Astrocyte (in vitro differentiated cells and primary cell): ENCODE results near the gene MYO5B. TPM values are rescaled to one million over a fixed set of nuclear protein-coding genes. Genes with fewer than 3 reads are reported as not detected.

Experiments
- DNase-seq: peaks from one replicate; pipeline ENCODE4 v3.0.0-alpha.2; 2010; ENCODE audit warnings: low read depth
- FAIRE-seq: peaks from 2 replicates; lab custom pipeline; 2011; peaks lifted over from hg19 to GRCh38; lab: Jason Lieb, UNC
- H2AFZ ChIP-seq: 2 replicates; pipeline ENCODE4 v1.6.0; 2012; ENCODE audit warnings: low read depth, low read length, inconsistent platforms
- H3K27ac ChIP-seq: 2 replicates; pipeline ENCODE4 v1.5.1; 2011; ENCODE audit warnings: low read depth, low read length, inconsistent platforms
- H3K27me3 ChIP-seq: 2 replicates; pipeline ENCODE4 v1.6.0; 2011; ENCODE audit warnings: low read length, inconsistent platforms; ENCODE audit not compliant: insufficient read depth
- H3K36me3 ChIP-seq: 2 replicates; pipeline ENCODE4 v1.5.1; 2011; ENCODE audit warnings: low read length, inconsistent platforms; ENCODE audit not compliant: insufficient read depth
- H3K4me1 ChIP-seq: 2 replicates; pipeline ENCODE4 v1.5.1; 2011; ENCODE audit warnings: low read length, inconsistent platforms; ENCODE audit not compliant: insufficient read depth
- H3K4me2 ChIP-seq: 2 replicates; pipeline ENCODE4 v1.6.0; 2012; ENCODE audit warnings: low read length, inconsistent platforms
- H3K4me3 ChIP-seq: 2 replicates; pipeline ENCODE4 v1.5.1; 2011; ENCODE audit warnings: low read depth, mild to moderate bottlenecking, low read length, inconsistent platforms; ENCODE audit not compliant: insufficient read depth
- H3K79me2 ChIP-seq: 2 replicates; pipeline ENCODE4 v1.6.0; 2012; ENCODE audit warnings: mild to moderate bottlenecking, low read length, inconsistent platforms; ENCODE audit not compliant: insufficient read depth
- H3K9ac ChIP-seq: 2 replicates; pipeline ENCODE4 v1.6.0; 2012; ENCODE audit warnings: mild to moderate bottlenecking, low read length, inconsistent platforms
- H3K9me3 ChIP-seq: 2 replicates; pipeline ENCODE4 v1.5.1; 2012; ENCODE audit warnings: low read depth, mild to moderate bottlenecking, low read length, inconsistent platforms; ENCODE audit not compliant: insufficient read depth
- H4K20me1 ChIP-seq: 2 replicates; pipeline ENCODE4 v1.6.0; 2012; ENCODE audit warnings: low read length, inconsistent platforms; ENCODE audit not compliant: insufficient read depth
- H3K27ac Mint-ChIP-seq: one replicate; pipeline ENCODE4 v1.8.0; 2021; ENCODE audit warnings: mild to moderate bottlenecking, mixed read lengths; ENCODE audit not compliant: unreplicated experiment
- H3K27me3 Mint-ChIP-seq: one replicate; pipeline ENCODE4 v1.8.0; 2021; ENCODE audit warnings: low read depth, mixed read lengths; ENCODE audit not compliant: unreplicated experiment
- H3K36me3 Mint-ChIP-seq: one replicate; pipeline ENCODE4 v1.8.0; 2021; ENCODE audit warnings: low read depth, mixed read lengths; ENCODE audit not compliant: unreplicated experiment
- H3K4me1 Mint-ChIP-seq: one replicate; pipeline ENCODE4 v1.8.0; 2021; ENCODE audit warnings: low read depth, mixed read lengths; ENCODE audit not compliant: unreplicated experiment
- H3K4me3 Mint-ChIP-seq: one replicate; pipeline ENCODE4 v1.8.0; 2021; ENCODE audit warnings: mild to moderate bottlenecking, moderate library complexity, mixed read lengths; ENCODE audit not compliant: unreplicated experiment
- H3K9me3 Mint-ChIP-seq: one replicate; pipeline ENCODE4 v1.8.0; 2021; ENCODE audit warnings: mild to moderate bottlenecking, mixed read lengths; ENCODE audit not compliant: unreplicated experiment
- EZH2 ChIP-seq: IDR thresholded peaks from 2 replicates; pipeline ENCODE4 v1.6.1; 2012; ENCODE audit warnings: mild to moderate bottlenecking, low read length, inconsistent platforms; ENCODE audit not compliant: insufficient read depth
- total RNA-seq: library from RNA; stranded (reverse); gene quantifications from 2 replicates; pipeline ENCODE4 v1.2.1, GENCODE V29; 2021
- TF ChIP-seq, protein P1 (sequence below): IDR thresholded peaks from 2 replicates; pipeline ENCODE4 v1.5.1; 2011; ENCODE audit warnings: low read depth, mild to moderate bottlenecking, inconsistent platforms, low read length, moderate library complexity; ENCODE audit not compliant: insufficient read depth

Gene MYO5B
- total RNA-seq, 1 donor from 2014 or later: 8.3 TPM

GRCh38 chr18:50006470-50007046, 188.4 kb downstream of the MYO5B start:
- Histone ChIP-seq H3K4me2 (no peak overlapping the region), H3K9ac (no peak overlapping the region), H3K36me3 (no peaks in the 10 kb centered on the region), H3K79me2 (no peaks in the 10 kb centered on the region), H3K4me3 (no peak overlapping the region), H4K20me1 (no peaks in the 10 kb centered on the region), H3K27ac (no peak overlapping the region), H3K27me3 (peaks cover 8% of the 10 kb centered on the region), H3K9me3 (no peaks in the 10 kb centered on the region), H3K4me1 (peaks cover under 1% of the 10 kb centered on the region), H2AFZ (no peak overlapping the region)
- Mint-ChIP-seq H3K27ac (no peak overlapping the region), H3K27me3 (peaks cover 11% of the 10 kb centered on the region), H3K4me1 (no peaks in the 10 kb centered on the region), H3K36me3 (peaks cover 4% of the 10 kb centered on the region), H3K9me3 (peaks cover 6% of the 10 kb centered on the region), H3K4me3 (no peak overlapping the region)
- FAIRE-seq (no peak), DNase-seq (no peak)
- TF ChIP-seq, protein P1, sequence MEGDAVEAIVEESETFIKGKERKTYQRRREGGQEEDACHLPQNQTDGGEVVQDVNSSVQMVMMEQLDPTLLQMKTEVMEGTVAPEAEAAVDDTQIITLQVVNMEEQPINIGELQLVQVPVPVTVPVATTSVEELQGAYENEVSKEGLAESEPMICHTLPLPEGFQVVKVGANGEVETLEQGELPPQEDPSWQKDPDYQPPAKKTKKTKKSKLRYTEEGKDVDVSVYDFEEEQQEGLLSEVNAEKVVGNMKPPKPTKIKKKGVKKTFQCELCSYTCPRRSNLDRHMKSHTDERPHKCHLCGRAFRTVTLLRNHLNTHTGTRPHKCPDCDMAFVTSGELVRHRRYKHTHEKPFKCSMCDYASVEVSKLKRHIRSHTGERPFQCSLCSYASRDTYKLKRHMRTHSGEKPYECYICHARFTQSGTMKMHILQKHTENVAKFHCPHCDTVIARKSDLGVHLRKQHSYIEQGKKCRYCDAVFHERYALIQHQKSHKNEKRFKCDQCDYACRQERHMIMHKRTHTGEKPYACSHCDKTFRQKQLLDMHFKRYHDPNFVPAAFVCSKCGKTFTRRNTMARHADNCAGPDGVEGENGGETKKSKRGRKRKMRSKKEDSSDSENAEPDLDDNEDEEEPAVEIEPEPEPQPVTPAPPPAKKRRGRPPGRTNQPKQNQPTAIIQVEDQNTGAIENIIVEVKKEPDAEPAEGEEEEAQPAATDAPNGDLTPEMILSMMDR: no peak
- TF ChIP-seq EZH2: no peak

GRCh38 chr18:50004013-50004412, 190.9 kb downstream of the MYO5B start:
- no peaks in the 10 kb centered on the region for H3K9me3 ChIP-seq
- H3K27me3 ChIP-seq: peaks cover 8% of the 10 kb centered on the region
- H2AFZ ChIP-seq: no peak overlapping the region
- H3K9me3 Mint-ChIP-seq: peaks cover 6% of the 10 kb centered on the region
- no peaks in the 10 kb centered on the region for H4K20me1 ChIP-seq
- no peak overlapping the region for H3K4me3 Mint-ChIP-seq
- H3K4me2 ChIP-seq: no peak overlapping the region
- H3K4me3 ChIP-seq: no peak overlapping the region
- peaks cover 14% of the 10 kb centered on the region for H3K27me3 Mint-ChIP-seq
- H3K36me3 Mint-ChIP-seq: peaks cover 10% of the 10 kb centered on the region
- no peak overlapping the region for H3K27ac Mint-ChIP-seq
- no peak overlapping the region for H3K27ac ChIP-seq
- DNase-seq: no peak
- H3K4me1 ChIP-seq: no peaks in the 10 kb centered on the region
- H3K36me3 ChIP-seq: no peaks in the 10 kb centered on the region
- H3K4me1 Mint-ChIP-seq: peaks cover 2% of the 10 kb centered on the region
- no peak for FAIRE-seq
- no peak for TF ChIP-seq EZH2
- TF ChIP-seq, protein P1: no peak
- no peak overlapping the region for H3K9ac ChIP-seq
- H3K79me2 ChIP-seq: no peaks in the 10 kb centered on the region

- Mint-ChIP-seq H3K4me1 (peaks cover 3% of the 10 kb centered on the region), H3K27ac (no peak overlapping the region), H3K4me3 (no peak overlapping the region), H3K36me3 (peaks cover 10% of the 10 kb centered on the region), H3K27me3 (peaks cover 14% of the 10 kb centered on the region), H3K9me3 (peaks cover 6% of the 10 kb centered on the region)
- Histone ChIP-seq H3K4me2 (no peak overlapping the region), H3K4me3 (no peak overlapping the region), H3K9ac (no peak overlapping the region), H2AFZ (no peak overlapping the region), H3K27ac (no peak overlapping the region), H3K4me1 (no peaks in the 10 kb centered on the region), H3K79me2 (no peaks in the 10 kb centered on the region), H4K20me1 (no peaks in the 10 kb centered on the region), H3K36me3 (no peaks in the 10 kb centered on the region), H3K27me3 (peaks cover 8% of the 10 kb centered on the region), H3K9me3 (no peaks in the 10 kb centered on the region)
- DNase-seq: no peak
- no peak for FAIRE-seq
- TF ChIP-seq EZH2: no peak
- TF ChIP-seq, protein P1: no peak
These were observed 192.2 kb downstream of the MYO5B start for GRCh38 chr18:50002781-50003180.
